T-helper 22 cell (primary cell): ENCODE results near the gene FAM120A.

ENCODE experiments used
- DNase-seq: peaks from one replicate; pipeline ENCODE4 v3.0.0-alpha.2; 2020; ENCODE audit warnings: low read depth

The FAM120A gene

GRCh38 chr9:93557366-93558137 is 106.1 kb downstream of the FAM120A start:
- DNase-seq, result no peak

- DNase-seq, result no peak
These were observed 107.0 kb downstream of the FAM120A start for GRCh38 chr9:93558503-93558902.

- no peak for DNase-seq
These were observed 109.5 kb downstream of the FAM120A start for GRCh38 chr9:93560991-93561390.

GRCh38 chr9:93562157-93562556 is 110.7 kb downstream of the FAM120A start:
- no peak for DNase-seq

GRCh38 chr9:93565089-93565488 is 113.6 kb downstream of the FAM120A start:
- no peak for DNase-seq

- peak; percentile 94 for DNase-seq
These were observed 115.2 kb downstream of the FAM120A start for GRCh38 chr9:93566408-93567270.

- DNase-seq, result no peak
These were observed 115.9 kb downstream of the FAM120A start for GRCh38 chr9:93567271-93567959.

GRCh38 chr9:93568169-93568568 is 116.7 kb downstream of the FAM120A start:
- DNase-seq, result no peak

DNA sequence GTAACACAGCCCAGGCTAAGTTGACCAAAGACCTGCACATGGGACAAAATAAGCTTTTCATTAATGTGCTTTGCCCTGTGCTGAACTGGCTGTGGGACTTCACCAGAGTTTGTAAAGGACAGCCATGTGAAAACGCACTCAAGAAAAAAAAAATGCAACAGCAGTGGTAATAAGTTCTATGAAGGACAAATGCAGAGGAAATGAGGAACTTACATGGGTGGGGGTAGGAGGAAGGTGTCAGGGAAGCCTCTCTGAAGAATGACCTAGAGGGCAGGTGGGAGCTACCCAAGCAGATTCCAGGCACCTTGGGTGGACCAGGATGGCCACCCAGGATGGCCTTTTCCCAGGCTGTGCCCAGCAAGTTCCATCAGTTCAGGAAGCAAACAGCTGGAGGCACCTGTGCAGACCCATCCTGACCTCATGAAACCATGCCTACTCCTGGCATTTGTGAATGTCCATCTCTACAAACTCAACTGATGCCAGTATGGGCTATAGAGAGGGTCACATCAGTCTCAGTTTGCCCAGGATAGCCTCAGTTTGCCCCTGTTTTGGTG is 118.2 kb downstream of the FAM120A start:
- DNase-seq, result no peak

- DNase-seq, result no peak
These were observed 120.7 kb downstream of the FAM120A start for GRCh38 chr9:93572221-93572620.

- no peak for DNase-seq
These were observed 121.4 kb downstream of the FAM120A start for GRCh38 chr9:93572636-93573515.

- no peak for DNase-seq
These were observed 122.0 kb downstream of the FAM120A start for GRCh38 chr9:93573516-93573828.

DNA sequence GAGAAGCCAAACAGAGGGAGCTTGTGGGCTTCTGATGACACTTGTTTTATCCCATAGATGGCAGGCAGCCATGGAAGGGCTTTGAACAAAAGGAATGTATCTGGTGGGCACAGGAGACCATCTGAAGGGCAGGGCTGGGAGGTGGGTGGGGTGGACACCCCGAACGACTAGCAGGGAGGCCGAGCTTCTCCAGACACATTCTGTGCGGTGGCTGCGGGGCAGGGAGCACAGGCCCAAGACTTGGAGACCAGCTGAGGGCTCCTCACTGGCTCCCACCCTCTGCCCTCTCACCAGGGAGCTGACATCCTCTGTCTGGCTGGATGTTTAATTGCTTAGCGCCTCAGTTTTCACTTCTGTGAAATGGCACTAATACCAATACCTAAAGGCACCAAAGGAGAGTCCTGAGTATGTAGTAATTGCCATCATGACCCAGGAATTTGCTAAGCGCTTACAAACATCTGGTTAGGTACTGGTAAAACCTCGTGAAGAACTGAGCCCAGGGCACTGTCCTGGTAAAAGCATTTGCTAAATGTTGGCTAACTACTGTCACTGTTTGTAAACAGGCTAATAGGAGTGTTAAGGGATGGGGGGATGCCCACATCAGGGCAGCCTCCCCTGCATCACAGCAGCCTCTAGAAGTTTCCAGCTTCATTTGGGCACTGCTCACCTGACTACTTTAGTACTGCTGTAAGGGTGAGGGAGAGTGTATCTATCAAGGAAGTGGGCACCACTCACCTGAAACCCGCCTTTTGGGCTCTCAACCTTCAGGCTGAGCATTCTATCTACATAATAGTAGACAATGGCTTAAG is 122.8 kb downstream of the FAM120A start:
- DNase-seq, result no peak

- no peak for DNase-seq
These were observed 123.7 kb downstream of the FAM120A start for GRCh38 chr9:93574900-93575795.

DNA sequence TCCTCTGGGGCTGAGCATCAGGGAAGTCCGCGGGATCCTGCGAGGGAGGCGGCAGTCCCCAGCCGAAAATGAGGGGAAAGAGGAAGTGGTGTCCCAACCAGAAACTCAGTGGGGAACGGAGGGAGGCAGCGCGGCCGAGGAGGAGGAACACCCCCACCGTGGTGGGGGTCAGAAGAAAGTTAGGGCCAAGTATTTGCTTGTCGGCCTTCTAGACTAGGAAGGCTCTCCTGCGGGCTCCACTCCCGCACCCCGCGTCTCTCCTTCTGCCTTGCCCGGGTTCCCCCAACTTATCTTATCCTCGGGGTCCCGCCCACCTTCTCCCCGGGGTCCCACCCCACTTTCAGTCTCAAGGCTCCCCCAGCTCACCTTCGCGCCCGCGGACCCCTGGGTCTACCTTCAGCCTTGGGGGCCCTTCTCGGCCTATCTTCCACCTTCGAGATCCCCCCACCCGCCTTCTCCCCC is 124.3 kb downstream of the FAM120A start:
- peak; percentile 31 for DNase-seq

- no peak for DNase-seq
These were observed 125.0 kb downstream of the FAM120A start, which contains the start of gene PHF2 for GRCh38 chr9:93576258-93577077. TSS of gene PHF2 (plus strand) at chr9:93576584. CDS start at chr9:93576774, 190 bp downstream.

- no peak for DNase-seq
These were observed 125.8 kb downstream of the FAM120A start for GRCh38 chr9:93577078-93577974.
